ENCODE data around the gene PLP2.
A peak's percentile ranks its signal among the peaks of the same experiment; 100 is the strongest.

Gene PLP2

DNA sequence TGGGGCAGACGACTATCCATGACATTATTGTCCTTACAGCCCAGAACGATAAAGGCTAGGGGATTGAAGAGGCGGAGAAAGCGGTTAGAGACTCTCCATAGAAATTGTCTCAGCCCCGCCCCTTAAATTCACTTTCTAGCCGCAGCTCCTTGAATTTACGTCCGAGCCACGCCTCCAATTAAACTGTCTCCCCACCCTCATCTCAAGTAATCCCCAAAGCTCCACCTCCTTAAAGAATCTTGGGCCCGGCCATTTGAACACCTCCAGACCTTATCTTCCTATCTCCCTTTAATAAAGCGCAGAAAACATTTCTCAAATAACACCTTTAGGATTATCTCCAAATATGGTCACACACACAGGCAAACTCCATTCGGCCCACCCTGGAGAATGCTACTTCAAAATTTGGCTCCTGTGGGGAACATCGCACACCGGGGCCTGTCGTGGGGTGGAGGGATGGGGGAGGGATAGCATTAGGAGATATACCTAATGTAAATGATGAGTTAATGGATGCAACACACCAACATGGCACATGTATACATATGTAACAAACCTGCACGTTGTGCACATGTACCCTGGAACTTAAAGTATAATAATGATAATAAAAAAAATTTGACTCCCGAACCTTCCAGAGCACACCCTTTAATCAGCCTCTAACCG lies 16.3 kb upstream of the PLP2 start:
- H3K27ac Mint-ChIP-seq, result peak overlapping the region; percentile 96
- H3K4me1 Mint-ChIP-seq, result peaks cover 21% of the 10 kb centered on the region
- CTCF ChIA-PET, result interaction anchor here (0.8 to 1.9 kb wide), 6 partner anchors 9 to 38 kb away, joined by 3 to 21 read pairs (median 4); no protein-coding TSS in a partner anchor
- no peaks in the 10 kb centered on the region for H3K36me3 Mint-ChIP-seq
- DNase-seq, result peak; percentile 60
- H3K27me3 Mint-ChIP-seq, result peaks cover 20% of the 10 kb centered on the region
- peak overlapping the region; percentile 93 for H3K4me3 Mint-ChIP-seq
- no peaks in the 10 kb centered on the region for H3K9me3 Mint-ChIP-seq

DNA sequence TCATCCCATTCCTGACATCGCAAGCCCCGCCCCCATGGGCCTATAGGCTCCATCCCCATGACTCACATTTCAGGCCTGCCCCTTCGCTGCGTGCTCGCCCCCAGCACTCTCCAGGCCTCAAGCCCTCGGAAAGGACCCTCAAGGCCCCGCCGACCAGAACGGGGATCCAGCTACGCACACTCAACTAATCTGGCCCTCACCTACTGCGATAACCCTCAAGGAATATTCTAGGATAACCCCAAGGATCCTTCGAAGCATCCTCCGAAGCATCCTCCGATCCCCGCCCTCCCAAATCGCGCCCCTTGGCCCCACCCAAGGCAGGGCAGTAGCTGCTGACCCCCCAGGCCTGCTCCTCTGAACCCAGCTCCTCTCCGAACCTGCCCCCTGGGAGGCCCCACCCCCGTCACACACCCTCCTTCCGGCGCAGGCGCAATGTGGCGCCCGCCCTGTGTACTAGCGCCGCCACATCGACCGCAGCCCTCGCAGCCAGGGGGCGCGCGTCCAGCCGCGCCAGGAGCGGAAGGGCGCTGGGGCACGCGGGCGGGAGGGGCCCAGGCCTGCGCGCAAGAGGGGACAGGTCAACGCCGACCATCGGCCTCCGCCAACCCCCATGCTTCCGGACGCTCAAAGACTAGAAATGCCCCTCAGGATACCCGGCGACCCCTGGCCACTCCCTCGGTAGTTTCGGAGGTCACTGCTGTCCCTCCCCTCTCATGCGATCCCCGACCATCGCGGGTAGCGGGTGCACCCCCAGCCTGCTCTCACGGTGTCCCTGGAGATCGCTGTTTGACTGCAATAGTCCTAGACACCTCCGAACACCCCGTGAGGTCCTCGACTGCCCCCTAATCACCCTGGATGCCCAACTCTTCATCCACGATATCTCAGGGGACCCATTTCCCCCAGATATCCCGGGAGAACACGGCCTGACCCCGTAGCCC lies 15.5 kb upstream of the PLP2 start:
- peak; percentile 89 for DNase-seq
- CTCF ChIA-PET, result interaction anchor here (0.8 to 1.9 kb wide), 6 partner anchors 8 to 37 kb away, joined by 3 to 21 read pairs (median 4); no protein-coding TSS in a partner anchor
- no peaks in the 10 kb centered on the region for H3K9me3 Mint-ChIP-seq
- H3K27me3 Mint-ChIP-seq, result peaks cover 23% of the 10 kb centered on the region
- H3K4me3 Mint-ChIP-seq, result peak overlapping the region; percentile 93
- H3K27ac Mint-ChIP-seq, result peak overlapping the region; percentile 96
- H3K4me1 Mint-ChIP-seq, result peaks cover 21% of the 10 kb centered on the region
- no peaks in the 10 kb centered on the region for H3K36me3 Mint-ChIP-seq

DNA sequence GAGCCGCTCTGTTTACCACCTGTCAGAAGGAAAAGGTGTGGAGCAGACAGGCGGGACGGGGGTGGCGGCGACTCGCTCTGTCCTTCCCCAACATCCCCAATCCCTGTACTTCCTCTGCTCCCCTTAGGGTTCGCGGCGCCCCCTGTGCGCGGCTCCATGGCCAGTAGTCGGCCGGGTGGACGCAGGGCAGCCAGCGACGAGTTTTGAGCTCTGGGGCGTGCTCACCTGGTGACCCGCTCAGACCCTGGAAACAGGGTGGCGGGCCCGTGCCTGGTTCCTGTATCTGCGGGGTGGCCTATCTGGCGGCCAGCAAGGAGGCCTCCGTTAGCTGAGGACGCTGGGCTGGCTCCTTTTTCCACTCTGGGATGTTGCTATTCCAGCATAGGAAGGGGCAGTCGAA lies 14.5 kb upstream of the PLP2 start:
- no peaks in the 10 kb centered on the region for H3K9me3 Mint-ChIP-seq
- CTCF ChIA-PET, result no interaction called here
- H3K4me3 Mint-ChIP-seq, result no peak overlapping the region
- H3K27me3 Mint-ChIP-seq, result peaks cover 23% of the 10 kb centered on the region
- peaks cover 21% of the 10 kb centered on the region for H3K4me1 Mint-ChIP-seq
- no peak for DNase-seq
- H3K27ac Mint-ChIP-seq, result peak overlapping the region; percentile 42
- H3K36me3 Mint-ChIP-seq, result no peaks in the 10 kb centered on the region

DNA sequence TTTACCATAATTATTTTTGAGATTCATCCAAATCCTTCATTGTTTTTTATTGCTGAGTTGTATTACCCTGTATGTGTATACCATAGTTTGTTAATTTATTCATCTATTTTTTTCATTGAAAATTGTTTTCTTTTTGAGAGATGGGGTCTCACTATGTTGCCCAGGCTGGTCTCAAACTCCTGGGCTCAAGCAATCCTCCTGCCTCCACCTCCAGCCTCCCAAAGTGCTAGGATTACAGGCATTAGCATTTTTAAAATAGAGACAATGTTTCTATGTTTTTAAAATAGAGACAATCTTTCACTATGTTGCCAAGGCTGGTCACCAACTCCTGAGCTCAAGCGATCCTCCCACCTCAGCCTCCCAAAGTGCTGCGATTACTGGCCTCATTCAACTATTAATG lies 10.8 kb upstream of the PLP2 start:
- Mint-ChIP-seq H3K27me3 (peaks cover 23% of the 10 kb centered on the region), H3K9me3 (no peaks in the 10 kb centered on the region), H3K4me3 (no peak overlapping the region), H3K4me1 (peaks cover 29% of the 10 kb centered on the region), H3K36me3 (no peaks in the 10 kb centered on the region), H3K27ac (no peak overlapping the region)
- no peak for DNase-seq
- CTCF ChIA-PET, result interaction anchor here (1.0 to 1.4 kb wide), 2 partner anchors 18 to 27 kb away, joined by 3 to 4 read pairs; no protein-coding TSS in a partner anchor

DNA sequence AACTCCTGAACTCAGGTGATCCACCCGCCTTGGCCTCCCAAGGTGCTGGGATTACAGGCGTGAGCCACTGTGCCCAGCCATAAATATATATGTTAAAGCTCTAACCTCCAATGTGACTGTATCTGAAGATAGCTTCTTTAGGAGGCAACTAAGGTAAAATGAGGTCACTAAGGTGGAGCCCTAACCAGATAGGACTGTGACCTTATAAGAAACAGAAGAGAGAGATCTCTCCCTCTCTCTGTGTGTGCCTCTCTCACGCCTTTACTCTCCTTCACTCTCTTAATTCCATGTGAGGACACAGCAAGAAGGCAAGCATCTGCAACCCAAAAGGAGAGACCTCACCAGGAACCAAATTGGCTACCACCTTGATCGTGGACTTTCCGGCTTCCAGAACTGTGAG lies 10.1 kb upstream of the PLP2 start:
- Mint-ChIP-seq H3K4me1 (peaks cover 27% of the 10 kb centered on the region), H3K4me3 (no peak overlapping the region), H3K36me3 (no peaks in the 10 kb centered on the region), H3K9me3 (no peaks in the 10 kb centered on the region), H3K27me3 (peaks cover 23% of the 10 kb centered on the region), H3K27ac (peak overlapping the region; percentile 37)
- no peak for DNase-seq
- CTCF ChIA-PET, result interaction anchor here (0.9 to 1.4 kb wide), 3 partner anchors 19 to 31 kb away, joined by 3 to 4 read pairs (median 4); no protein-coding TSS in a partner anchor

DNA sequence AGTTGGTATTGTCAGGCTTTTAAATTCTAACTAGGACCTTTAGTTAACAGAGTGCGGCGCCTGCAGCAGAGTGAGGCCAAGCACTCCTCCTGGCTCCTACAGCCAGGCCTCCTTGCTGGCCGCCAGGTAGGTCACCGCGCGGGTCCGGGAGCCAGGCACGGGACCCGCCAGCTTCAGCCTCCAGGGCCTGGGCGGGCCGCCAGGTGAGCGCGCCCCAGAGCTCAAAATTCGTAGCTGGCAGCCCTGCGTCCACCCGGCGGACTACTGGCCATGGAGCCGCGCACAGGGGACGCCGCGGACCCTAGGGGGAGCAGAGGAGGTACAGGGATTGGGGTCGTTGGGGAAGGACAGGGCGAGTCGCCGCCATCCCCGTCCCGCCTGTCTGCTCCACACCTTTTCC lies 9.1 kb upstream of the PLP2 start, which contains the start of gene MAGIX:
Gene MAGIX (plus strand): TSS at position 139 of the 400 bp plus-strand sequence. CDS start 132 bp downstream, at position 271.
- Mint-ChIP-seq H3K9me3 (no peaks in the 10 kb centered on the region), H3K4me1 (peaks cover 34% of the 10 kb centered on the region), H3K4me3 (peak within 1 kb of the TSS; percentile 76), H3K27ac (peak within 1 kb of the TSS; percentile 37), H3K36me3 (no peaks in the 10 kb centered on the region), H3K27me3 (peaks cover 23% of the 10 kb centered on the region)
- CTCF ChIA-PET, result no interaction called here
- no peak for DNase-seq

DNA sequence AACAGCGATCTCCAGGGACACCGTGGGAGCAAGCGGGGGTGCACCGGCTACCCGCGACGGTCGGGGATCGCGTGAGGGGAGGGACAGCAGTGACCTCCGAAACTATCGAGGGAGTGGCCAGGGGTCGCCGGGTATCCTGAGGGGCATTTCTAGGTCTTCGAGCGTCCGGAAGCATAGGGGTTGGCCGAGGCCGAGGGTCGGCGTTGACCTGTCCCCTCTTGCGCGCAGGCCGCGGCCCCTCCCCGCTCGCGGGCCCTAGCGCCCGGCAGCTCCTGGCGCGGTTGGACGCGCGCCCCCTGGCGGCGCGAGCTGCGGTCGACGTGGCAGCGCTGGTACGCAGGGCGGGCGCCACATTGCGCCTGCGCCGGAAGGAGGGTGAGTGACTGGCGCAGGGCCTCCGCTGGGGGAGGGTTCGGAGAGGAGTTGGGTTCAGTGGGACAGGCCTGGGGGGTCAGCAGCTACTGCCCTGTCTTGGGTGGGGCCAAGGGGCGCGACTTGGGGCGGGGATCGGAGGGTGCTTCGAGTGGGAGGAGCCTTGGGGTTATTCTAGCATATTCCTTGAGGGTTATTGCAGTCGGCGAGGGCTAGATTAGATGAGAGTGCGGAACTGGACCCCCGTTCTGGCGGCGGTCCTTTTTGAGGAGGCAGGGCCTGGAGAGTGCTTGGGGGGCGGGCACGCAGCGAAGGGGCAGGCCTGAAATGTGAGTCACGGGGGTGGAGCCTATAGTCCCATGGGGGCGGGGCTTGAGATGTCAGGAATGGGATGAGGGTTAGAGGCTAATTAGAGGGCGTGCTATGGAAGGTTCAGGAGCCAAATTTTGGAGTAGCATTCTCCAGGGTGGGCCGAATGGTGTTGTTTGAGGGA lies 7.9 kb upstream of the PLP2 start:
- peaks cover 12% of the 10 kb centered on the region for H3K27me3 Mint-ChIP-seq
- peaks cover 39% of the 10 kb centered on the region for H3K4me1 Mint-ChIP-seq
- no peaks in the 10 kb centered on the region for H3K36me3 Mint-ChIP-seq
- DNase-seq, result peak; percentile 85
- peak overlapping the region; percentile 76 for H3K4me3 Mint-ChIP-seq
- H3K27ac Mint-ChIP-seq, result peak overlapping the region; percentile 90
- CTCF ChIA-PET, result interaction anchor here (0.9 to 1.5 kb wide), 2 partner anchors 8 to 22 kb away, joined by 3 to 4 read pairs; no protein-coding TSS in a partner anchor
- H3K9me3 Mint-ChIP-seq, result no peaks in the 10 kb centered on the region

DNA sequence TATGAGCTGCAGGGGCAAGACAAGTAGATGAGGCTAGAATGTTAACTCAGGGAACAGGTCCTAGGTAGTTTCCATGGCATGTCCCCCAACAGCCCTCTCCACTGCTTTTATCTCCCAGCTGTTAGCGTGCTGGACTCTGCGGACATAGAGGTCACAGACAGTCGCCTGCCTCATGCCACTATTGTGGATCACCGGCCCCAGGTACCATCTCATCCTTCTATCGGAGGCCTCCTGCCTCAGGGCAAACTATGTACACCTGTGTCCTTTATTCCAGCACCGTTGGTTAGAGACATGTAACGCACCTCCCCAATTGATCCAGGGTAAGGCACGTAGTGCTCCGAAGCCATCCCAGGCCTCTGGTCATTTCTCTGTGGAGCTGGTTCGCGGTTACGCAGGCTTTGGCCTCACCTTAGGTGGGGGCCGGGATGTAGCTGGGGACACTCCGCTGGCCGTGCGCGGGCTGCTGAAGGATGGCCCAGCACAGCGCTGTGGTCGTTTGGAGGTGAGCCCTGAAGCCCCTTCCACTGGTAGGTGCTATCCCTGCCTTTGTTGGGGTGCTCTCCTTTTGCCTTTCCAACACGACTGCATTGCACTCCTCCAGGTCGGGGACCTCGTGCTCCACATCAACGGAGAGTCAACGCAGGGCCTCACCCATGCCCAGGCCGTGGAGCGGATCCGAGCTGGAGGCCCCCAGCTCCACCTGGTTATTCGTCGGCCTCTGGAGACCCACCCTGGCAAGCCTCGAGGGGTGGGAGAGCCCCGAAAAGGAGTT lies 6.9 kb upstream of the PLP2 start:
- CTCF ChIA-PET, result interaction anchor here (1.5 kb wide), 1 partner anchor 9 kb away, joined by 4 read pairs; no protein-coding TSS in a partner anchor
- Mint-ChIP-seq H3K27ac (peak overlapping the region; percentile 90), H3K27me3 (peaks cover 6% of the 10 kb centered on the region)

DNA sequence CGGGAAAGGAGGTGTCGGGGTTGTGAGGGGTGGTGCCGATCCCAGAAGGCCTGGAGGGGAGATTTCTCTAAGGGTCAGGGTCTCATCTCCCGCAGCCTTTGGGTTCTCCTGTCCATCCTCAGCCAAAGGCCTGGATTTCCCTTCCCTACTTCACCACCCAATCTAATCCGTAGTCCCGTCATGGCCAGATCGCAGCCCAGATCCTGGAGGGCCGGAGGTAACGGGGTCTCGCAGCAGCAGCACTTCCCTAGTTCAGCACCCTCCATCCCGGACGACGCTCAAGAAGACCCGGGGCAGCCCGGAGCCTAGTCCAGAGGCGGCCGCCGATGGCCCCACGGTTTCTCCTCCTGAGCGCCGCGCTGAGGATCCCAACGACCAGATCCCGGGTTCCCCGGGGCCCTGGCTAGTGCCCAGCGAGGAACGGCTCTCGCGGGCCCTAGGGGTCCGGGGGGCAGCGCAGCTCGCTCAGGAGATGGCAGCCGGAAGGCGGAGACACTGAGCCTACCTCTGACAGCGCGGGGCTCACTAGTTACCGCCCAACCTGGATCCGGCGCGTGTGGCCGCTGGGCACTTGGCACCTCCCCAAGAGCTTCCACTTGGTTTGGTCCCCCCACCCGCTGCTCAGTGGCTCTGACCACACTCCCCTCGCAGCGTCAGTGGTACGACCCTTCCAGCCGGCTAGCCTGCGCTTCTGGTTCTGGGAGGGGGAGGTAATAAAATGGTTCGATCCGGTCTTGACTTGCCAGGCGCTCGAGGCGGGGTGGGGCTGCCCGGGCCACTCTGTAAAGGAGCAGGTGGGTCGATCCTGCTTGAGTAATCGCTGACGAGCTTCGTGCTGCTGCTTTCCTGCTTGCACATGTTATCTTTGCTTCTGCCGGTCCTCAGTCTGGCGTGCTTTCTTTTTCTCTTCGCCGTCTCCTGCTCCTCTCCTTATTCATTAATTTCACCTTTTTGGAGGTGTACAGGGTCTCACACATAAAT lies 5.5 kb upstream of the PLP2 start:
- peaks cover 43% of the 10 kb centered on the region for H3K4me1 Mint-ChIP-seq
- no peaks in the 10 kb centered on the region for H3K36me3 Mint-ChIP-seq
- CTCF ChIA-PET, result interaction anchor here (1.2 to 3.3 kb wide), 3 partner anchors 11 to 26 kb away, joined by 3 to 21 read pairs (median 5); no protein-coding TSS in a partner anchor
- no peaks in the 10 kb centered on the region for H3K27me3 Mint-ChIP-seq
- H3K4me3 Mint-ChIP-seq, result peak overlapping the region; percentile 82
- peak; percentile 82 for DNase-seq
- H3K27ac Mint-ChIP-seq, result peak overlapping the region; percentile 97
- no peaks in the 10 kb centered on the region for H3K9me3 Mint-ChIP-seq

More for the DNA sequence above, 6.9 kb upstream of the PLP2 start:
- peak overlapping the region; percentile 76 for H3K4me3 Mint-ChIP-seq
- DNase-seq, result no peak
- H3K9me3 Mint-ChIP-seq, result no peaks in the 10 kb centered on the region
- no peaks in the 10 kb centered on the region for H3K36me3 Mint-ChIP-seq
- H3K4me1 Mint-ChIP-seq, result peaks cover 43% of the 10 kb centered on the region

DNA sequence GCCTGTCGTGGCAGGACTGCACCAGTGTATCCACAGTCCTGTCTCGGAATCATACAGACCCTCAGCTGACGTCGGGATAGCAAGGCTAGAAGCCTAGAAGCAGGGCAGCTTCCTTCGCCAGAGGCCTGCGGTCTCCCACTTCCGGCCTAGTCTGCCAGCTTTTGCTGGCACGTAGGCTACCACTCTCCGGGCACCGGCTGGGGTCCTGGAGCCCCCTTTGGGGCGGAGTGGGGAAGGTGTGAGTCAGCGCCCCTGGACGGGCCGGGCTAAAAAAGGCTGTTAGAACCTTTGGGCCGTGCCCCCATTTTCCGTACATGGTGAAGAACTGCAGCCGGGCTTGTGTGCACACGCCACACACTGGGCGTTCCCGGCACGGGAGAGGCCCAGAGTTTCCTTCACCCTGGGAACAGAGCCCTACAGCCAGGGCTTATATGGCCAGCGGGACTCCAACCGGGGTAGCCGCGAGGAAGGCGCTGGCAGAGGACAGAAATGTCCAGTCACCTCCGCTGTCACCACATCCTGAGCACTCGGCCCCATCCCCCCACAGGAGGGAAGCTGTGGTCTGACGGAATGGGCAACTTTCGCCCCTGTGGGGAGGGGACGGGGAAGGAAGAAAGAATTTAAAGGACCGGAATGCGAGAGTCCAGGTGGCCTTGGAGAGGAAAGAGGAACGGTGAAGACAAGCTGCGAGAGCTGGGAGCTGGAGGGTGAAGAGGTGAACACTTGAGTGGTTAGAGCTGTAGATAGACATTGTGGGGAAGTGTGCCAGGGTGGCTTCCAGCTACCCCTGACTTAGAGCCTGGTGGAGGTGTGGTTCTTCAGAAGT lies 4.6 kb upstream of the PLP2 start:
- CTCF ChIA-PET, result interaction anchor here (0.9 to 3.3 kb wide), 4 partner anchors 8 to 25 kb away, joined by 3 to 21 read pairs (median 4); no protein-coding TSS in a partner anchor

DNA sequence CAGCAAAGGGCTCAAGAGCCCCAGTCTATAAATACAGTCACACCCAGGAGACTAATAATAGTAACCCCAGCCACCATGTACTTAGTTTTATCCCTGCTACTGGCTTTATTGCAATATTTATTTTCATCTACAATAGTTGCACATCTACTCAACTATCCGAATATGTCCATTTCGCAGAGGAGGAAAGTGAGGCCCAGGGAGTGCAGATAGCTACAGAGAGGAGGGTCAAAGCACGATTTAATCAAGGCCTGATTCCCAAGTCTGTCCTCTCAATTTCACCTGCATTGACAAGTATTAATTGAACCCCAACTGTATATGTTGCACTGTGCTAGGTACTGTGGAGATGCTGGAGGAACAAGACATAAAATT lies 4.0 kb upstream of the PLP2 start:
- H3K9me3 Mint-ChIP-seq, result no peaks in the 10 kb centered on the region
- H3K4me1 Mint-ChIP-seq, result peaks cover 50% of the 10 kb centered on the region
- DNase-seq, result no peak
- no peaks in the 10 kb centered on the region for H3K27me3 Mint-ChIP-seq
- H3K4me3 Mint-ChIP-seq, result peak overlapping the region; percentile 82
- H3K27ac Mint-ChIP-seq, result peak overlapping the region; percentile 97
- H3K36me3 Mint-ChIP-seq, result peaks cover 2% of the 10 kb centered on the region
- CTCF ChIA-PET, result interaction anchor here (0.9 to 3.3 kb wide), 2 partner anchors 8 to 12 kb away, joined by 3 to 21 read pairs; no protein-coding TSS in a partner anchor

More for the DNA sequence above, 4.6 kb upstream of the PLP2 start:
- peaks cover 48% of the 10 kb centered on the region for H3K4me1 Mint-ChIP-seq
- H3K9me3 Mint-ChIP-seq, result no peaks in the 10 kb centered on the region
- no peaks in the 10 kb centered on the region for H3K36me3 Mint-ChIP-seq
- peak overlapping the region; percentile 97 for H3K27ac Mint-ChIP-seq
- peak; percentile 73 for DNase-seq
- H3K27me3 Mint-ChIP-seq, result no peaks in the 10 kb centered on the region
- H3K4me3 Mint-ChIP-seq, result peak overlapping the region; percentile 82

All from activated naive CD4-positive, alpha-beta T cell treated with anti-CD3 and anti-CD28 coated beads, Interleukin-2, amount 10 ng/mL, durations not matched to agents 7 days and 5 days (primary cell).